ENCODE data around the gene MRPL53.

The MRPL53 gene

GRCh38 chr2:74503506-74504475 is 31.3 kb upstream of the MRPL53 start:
- ChIA-PET CTCF (interaction anchor here (0.7 to 2.8 kb wide), 5 partner anchors 12 to 82 kb away, joined by 3 to 13 read pairs (median 3); partner anchors contain the start of genes CCDC142 and TTC31), POLR2A (interaction anchor here (1.2 to 3.1 kb wide), 5 partner anchors 23 to 85 kb away, joined by 3 to 16 read pairs (median 6); partner anchors contain the start of genes AUP1, DQX1, HTRA2 and WBP1)
- H3K36me3 ChIP-seq (ENCODE audit: control insufficient read depth in 2 of 2, insufficient read depth in 1 of 2, low read length in 2 of 2): peaks cover 4 to 20% of the 10 kb centered on the region in 2 experiments; a peak in 2 of 3 replicates
- no peaks in the 10 kb centered on the region for H3K9me3 ChIP-seq (ENCODE audit: control insufficient read depth, insufficient read depth, low read depth, low read length)
- H3K4me1 ChIP-seq (ENCODE audit: control insufficient read depth, insufficient read depth, low read length): peaks cover 4% of the 10 kb centered on the region; the same call in 1 of the 2 replicates
- H3K4me3 ChIP-seq (ENCODE audit: low read depth, low read length): peak overlapping the region; percentile 36
- no peak for TF ChIP-seq RBAK (tag by site-specific recombination; IDR thresholded peaks at IDR 0.05)
- H3K27ac ChIP-seq (ENCODE audit: extremely low read depth, low read depth, low read length): no peak overlapping the region; the same call in 1 of the 2 replicates

GRCh38 chr2:74502720-74503505 is 30.4 kb upstream of the MRPL53 start:
- Histone ChIP-seq H3K4me3 (ENCODE audit: low read depth, low read length) (peak overlapping the region; percentile 36), H3K9me3 (ENCODE audit: control insufficient read depth, insufficient read depth, low read depth, low read length) (no peaks in the 10 kb centered on the region), H3K4me1 (ENCODE audit: control insufficient read depth, insufficient read depth, low read length) (no peaks in the 10 kb centered on the region)
- TF ChIP-seq BCL11A (tag by site-specific recombination; IDR thresholded peaks at IDR 0.05; ENCODE audit: low read depth) (no peak), ZNF354C (tag by site-specific recombination; IDR thresholded peaks at IDR 0.05; ENCODE audit: borderline replicate concordance, low read depth) (no peak), ZNF2 (tag by site-specific recombination; IDR thresholded peaks at IDR 0.05) (no peak), PRDM2 (tag by site-specific recombination; IDR thresholded peaks at IDR 0.05; ENCODE audit: borderline replicate concordance) (no peak), ZFP69B (tag by site-specific recombination; IDR thresholded peaks at IDR 0.05) (peak; percentile 93), ZBTB17 (tag by site-specific recombination; IDR thresholded peaks at IDR 0.05) (peak; percentile 78), ZBTB7A (tag by site-specific recombination; IDR thresholded peaks at IDR 0.05; ENCODE audit: low read depth) (0 out of 2 replicates have a peak, but pooled peaks have one; percentile 18), ZNF610 (tag by site-specific recombination; IDR thresholded peaks at IDR 0.05; ENCODE audit: borderline replicate concordance) (no peak), ZNF404 (tag by site-specific recombination; IDR thresholded peaks at IDR 0.05) (no peak), ZNF112 (tag by site-specific recombination; IDR thresholded peaks at IDR 0.05) (no peak), ZNF843 (tag by site-specific recombination; IDR thresholded peaks at IDR 0.05) (no peak), FEZF1 (tag by site-specific recombination; IDR thresholded peaks at IDR 0.05) (no peak), IKZF3 (tag by site-specific recombination; IDR thresholded peaks at IDR 0.05) (peak; percentile 55), ZNF529 (tag by site-specific recombination; IDR thresholded peaks at IDR 0.05; ENCODE audit: insufficient replicate concordance) (no peak), HIC1 (tag by site-specific recombination; IDR thresholded peaks at IDR 0.05) (peak; percentile 22; the same call in 1 of the 2 replicates), ZNF580 (tag by site-specific recombination; IDR thresholded peaks at IDR 0.05) (no peak)
- TF ChIP-seq, protein P1, sequence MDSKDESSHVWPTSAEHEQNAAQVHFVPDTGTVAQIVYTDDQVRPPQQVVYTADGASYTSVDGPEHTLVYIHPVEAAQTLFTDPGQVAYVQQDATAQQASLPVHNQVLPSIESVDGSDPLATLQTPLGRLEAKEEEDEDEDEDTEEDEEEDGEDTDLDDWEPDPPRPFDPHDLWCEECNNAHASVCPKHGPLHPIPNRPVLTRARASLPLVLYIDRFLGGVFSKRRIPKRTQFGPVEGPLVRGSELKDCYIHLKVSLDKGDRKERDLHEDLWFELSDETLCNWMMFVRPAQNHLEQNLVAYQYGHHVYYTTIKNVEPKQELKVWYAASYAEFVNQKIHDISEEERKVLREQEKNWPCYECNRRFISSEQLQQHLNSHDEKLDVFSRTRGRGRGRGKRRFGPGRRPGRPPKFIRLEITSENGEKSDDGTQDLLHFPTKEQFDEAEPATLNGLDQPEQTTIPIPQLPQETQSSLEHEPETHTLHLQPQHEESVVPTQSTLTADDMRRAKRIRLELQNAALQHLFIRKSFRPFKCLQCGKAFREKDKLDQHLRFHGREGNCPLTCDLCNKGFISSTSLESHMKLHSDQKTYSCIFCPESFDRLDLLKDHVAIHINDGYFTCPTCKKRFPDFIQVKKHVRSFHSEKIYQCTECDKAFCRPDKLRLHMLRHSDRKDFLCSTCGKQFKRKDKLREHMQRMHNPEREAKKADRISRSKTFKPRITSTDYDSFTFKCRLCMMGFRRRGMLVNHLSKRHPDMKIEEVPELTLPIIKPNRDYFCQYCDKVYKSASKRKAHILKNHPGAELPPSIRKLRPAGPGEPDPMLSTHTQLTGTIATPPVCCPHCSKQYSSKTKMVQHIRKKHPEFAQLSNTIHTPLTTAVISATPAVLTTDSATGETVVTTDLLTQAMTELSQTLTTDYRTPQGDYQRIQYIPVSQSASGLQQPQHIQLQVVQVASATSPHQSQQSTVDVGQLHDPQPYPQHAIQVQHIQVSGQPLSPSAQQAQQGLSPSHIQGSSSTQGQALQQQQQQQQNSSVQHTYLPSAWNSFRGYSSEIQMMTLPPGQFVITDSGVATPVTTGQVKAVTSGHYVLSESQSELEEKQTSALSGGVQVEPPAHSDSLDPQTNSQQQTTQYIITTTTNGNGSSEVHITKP (tag by site-specific recombination; IDR thresholded peaks at IDR 0.05): 0 out of 2 replicates have a peak, but pooled peaks have one; percentile 10

More at GRCh38 chr2:74502720-74503505, 30.4 kb upstream of the MRPL53 start:
- CTCF ChIA-PET: interaction anchor here (1.2 to 2.8 kb wide), 4 partner anchors 10 to 83 kb away, joined by 3 to 13 read pairs (median 4); partner anchors contain the start of genes CCDC142 and TTC31
- POLR2A ChIA-PET: interaction anchor here (1.2 to 3.1 kb wide), 5 partner anchors 24 to 85 kb away, joined by 3 to 16 read pairs (median 6); partner anchors contain the start of genes AUP1, DQX1, HTRA2 and WBP1
- Histone ChIP-seq H3K27ac (ENCODE audit: extremely low read depth, low read depth, low read length) (no peak overlapping the region; the same call in 1 of the 2 replicates), H3K36me3 (ENCODE audit: control insufficient read depth in 2 of 2, insufficient read depth in 1 of 2, low read length in 2 of 2) (peaks cover 4 to 20% of the 10 kb centered on the region in 2 experiments; a peak in 2 of 3 replicates)

Data from HEK293 (cell line).